Neural crest cell (in vitro differentiated cells): ENCODE results near the gene ERGIC1. TPM values are rescaled to one million over a fixed set of nuclear protein-coding genes. Genes with fewer than 3 reads are reported as not detected.

ENCODE experiments used
- DNase-seq: peaks from one replicate; pipeline ENCODE4 v3.0.0; 2021; ENCODE audit warnings: low read depth, mixed read lengths, low spot score
- H3K27ac Mint-ChIP-seq: one replicate; pipeline ENCODE4 v1.8.0; 2021; ENCODE audit warnings: mild to moderate bottlenecking, mixed read lengths; ENCODE audit not compliant: unreplicated experiment
- H3K27me3 Mint-ChIP-seq: 2 replicates; pipeline ENCODE4 v1.8.0; 2021; ENCODE audit warnings: low read depth, mild to moderate bottlenecking, mixed read lengths
- H3K36me3 Mint-ChIP-seq: 2 replicates; pipeline ENCODE4 v1.8.0; 2021; ENCODE audit warnings: low read depth, mild to moderate bottlenecking, mixed read lengths
- H3K4me1 Mint-ChIP-seq: 2 replicates; pipeline ENCODE4 v1.8.0; 2021; ENCODE audit warnings: mixed read lengths
- H3K4me3 Mint-ChIP-seq: one replicate; pipeline ENCODE4 v1.8.0; 2021; ENCODE audit warnings: mild to moderate bottlenecking, mixed read lengths
- H3K9me3 Mint-ChIP-seq: 2 replicates; pipeline ENCODE4 v1.8.0; 2021; ENCODE audit warnings: mixed read lengths
- total RNA-seq: library from RNA; stranded (reverse); gene quantifications from 2 replicates; pipeline ENCODE4 v1.2.1, GENCODE V29; 2021
- TF ChIP-seq, protein P1 (sequence below): fragments of 200-600 bp; sonication (generic); conservative IDR thresholded peaks from 2 replicates; pipeline ENCODE4 v1.5.0; 2021; ENCODE audit warnings: antibody characterized with exemption, mild to moderate bottlenecking

Gene ERGIC1
- total RNA-seq, 1 donor from 2014 or later = 108 TPM

DNA sequence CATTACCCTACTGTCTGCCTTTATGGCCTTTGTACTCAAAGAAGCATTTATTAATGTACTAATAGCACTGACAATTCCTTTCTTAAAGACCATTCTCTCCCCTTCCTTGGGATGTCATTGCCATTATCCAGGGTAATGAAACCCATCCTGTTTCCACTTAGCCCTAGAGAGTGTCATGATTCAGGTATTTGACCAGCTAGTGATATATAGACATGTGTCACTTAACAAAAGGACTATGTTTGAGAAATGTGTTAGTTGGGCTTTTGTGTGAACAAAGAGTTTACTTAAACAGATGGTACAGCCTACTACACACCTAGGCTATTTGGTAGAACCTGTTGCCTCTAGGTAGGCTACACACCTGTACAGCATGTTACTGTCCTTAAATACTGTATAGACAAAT lies 151.5 kb downstream of the ERGIC1 start:
- Mint-ChIP-seq H3K27me3 (no peaks in the 10 kb centered on the region), H3K27ac (peak overlapping the region; percentile 2), H3K36me3 (no peaks in the 10 kb centered on the region), H3K9me3 (no peaks in the 10 kb centered on the region), H3K4me3 (peak overlapping the region; percentile 81), H3K4me1 (peaks cover 21% of the 10 kb centered on the region)
- DNase-seq = no peak
- TF ChIP-seq, protein P1, sequence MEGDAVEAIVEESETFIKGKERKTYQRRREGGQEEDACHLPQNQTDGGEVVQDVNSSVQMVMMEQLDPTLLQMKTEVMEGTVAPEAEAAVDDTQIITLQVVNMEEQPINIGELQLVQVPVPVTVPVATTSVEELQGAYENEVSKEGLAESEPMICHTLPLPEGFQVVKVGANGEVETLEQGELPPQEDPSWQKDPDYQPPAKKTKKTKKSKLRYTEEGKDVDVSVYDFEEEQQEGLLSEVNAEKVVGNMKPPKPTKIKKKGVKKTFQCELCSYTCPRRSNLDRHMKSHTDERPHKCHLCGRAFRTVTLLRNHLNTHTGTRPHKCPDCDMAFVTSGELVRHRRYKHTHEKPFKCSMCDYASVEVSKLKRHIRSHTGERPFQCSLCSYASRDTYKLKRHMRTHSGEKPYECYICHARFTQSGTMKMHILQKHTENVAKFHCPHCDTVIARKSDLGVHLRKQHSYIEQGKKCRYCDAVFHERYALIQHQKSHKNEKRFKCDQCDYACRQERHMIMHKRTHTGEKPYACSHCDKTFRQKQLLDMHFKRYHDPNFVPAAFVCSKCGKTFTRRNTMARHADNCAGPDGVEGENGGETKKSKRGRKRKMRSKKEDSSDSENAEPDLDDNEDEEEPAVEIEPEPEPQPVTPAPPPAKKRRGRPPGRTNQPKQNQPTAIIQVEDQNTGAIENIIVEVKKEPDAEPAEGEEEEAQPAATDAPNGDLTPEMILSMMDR = no peak

- peak overlapping the region; percentile 49 for H3K4me3 Mint-ChIP-seq
- H3K9me3 Mint-ChIP-seq = no peaks in the 10 kb centered on the region
- no peak overlapping the region for H3K27ac Mint-ChIP-seq
- peaks cover 3% of the 10 kb centered on the region for H3K36me3 Mint-ChIP-seq
- TF ChIP-seq, protein P1 = no peak
- no peaks in the 10 kb centered on the region for H3K27me3 Mint-ChIP-seq
- DNase-seq = no peak
- peaks cover 30% of the 10 kb centered on the region for H3K4me1 Mint-ChIP-seq
Measured at GRCh38 chr5:172988276-172988675, 154.2 kb downstream of the ERGIC1 start.

DNA sequence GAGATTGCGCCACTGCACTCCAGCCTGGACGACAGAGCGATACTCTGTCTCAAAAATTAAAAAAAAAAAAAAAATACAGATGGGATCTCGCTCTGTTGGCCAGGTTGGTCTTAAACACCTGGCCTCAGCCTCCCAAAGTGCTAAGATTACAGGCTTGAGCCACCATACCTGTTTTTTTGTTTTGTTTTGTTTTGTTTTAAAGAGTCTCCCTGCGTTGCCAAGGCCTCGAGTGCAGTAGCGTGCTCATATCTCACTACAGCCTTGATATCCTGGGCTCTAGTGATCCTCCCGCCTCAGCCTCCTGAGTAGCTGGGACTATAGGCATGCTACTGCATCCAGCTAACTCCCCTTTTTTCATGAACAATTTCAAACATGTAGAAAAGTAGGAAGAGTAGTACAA lies 156.7 kb downstream of the ERGIC1 start:
- H3K27ac Mint-ChIP-seq = no peak overlapping the region
- H3K4me1 Mint-ChIP-seq = peaks cover 11% of the 10 kb centered on the region
- H3K36me3 Mint-ChIP-seq = peaks cover 7% of the 10 kb centered on the region
- no peak for DNase-seq
- TF ChIP-seq, protein P1 = no peak
- no peaks in the 10 kb centered on the region for H3K9me3 Mint-ChIP-seq
- no peak overlapping the region for H3K4me3 Mint-ChIP-seq
- H3K27me3 Mint-ChIP-seq = no peaks in the 10 kb centered on the region

- Mint-ChIP-seq H3K4me3 (no peak overlapping the region), H3K27ac (no peak overlapping the region), H3K9me3 (no peaks in the 10 kb centered on the region), H3K4me1 (peaks cover 10% of the 10 kb centered on the region), H3K27me3 (no peaks in the 10 kb centered on the region), H3K36me3 (peaks cover 16% of the 10 kb centered on the region)
- no peak for DNase-seq
- TF ChIP-seq, protein P1 = no peak
Measured at GRCh38 chr5:172994405-172994804, 160.4 kb downstream of the ERGIC1 start.

- no peak for DNase-seq
- H3K27me3 Mint-ChIP-seq = no peaks in the 10 kb centered on the region
- no peak overlapping the region for H3K4me3 Mint-ChIP-seq
- TF ChIP-seq, protein P1 = no peak
- H3K4me1 Mint-ChIP-seq = peaks cover 16% of the 10 kb centered on the region
- H3K27ac Mint-ChIP-seq = no peak overlapping the region
- peaks cover 8% of the 10 kb centered on the region for H3K36me3 Mint-ChIP-seq
- no peaks in the 10 kb centered on the region for H3K9me3 Mint-ChIP-seq
Measured at GRCh38 chr5:172999372-172999973, 165.4 kb downstream of the ERGIC1 start.
